ENCODE measurements around the gene PIPOX.

- TF ChIP-seq, protein P1, sequence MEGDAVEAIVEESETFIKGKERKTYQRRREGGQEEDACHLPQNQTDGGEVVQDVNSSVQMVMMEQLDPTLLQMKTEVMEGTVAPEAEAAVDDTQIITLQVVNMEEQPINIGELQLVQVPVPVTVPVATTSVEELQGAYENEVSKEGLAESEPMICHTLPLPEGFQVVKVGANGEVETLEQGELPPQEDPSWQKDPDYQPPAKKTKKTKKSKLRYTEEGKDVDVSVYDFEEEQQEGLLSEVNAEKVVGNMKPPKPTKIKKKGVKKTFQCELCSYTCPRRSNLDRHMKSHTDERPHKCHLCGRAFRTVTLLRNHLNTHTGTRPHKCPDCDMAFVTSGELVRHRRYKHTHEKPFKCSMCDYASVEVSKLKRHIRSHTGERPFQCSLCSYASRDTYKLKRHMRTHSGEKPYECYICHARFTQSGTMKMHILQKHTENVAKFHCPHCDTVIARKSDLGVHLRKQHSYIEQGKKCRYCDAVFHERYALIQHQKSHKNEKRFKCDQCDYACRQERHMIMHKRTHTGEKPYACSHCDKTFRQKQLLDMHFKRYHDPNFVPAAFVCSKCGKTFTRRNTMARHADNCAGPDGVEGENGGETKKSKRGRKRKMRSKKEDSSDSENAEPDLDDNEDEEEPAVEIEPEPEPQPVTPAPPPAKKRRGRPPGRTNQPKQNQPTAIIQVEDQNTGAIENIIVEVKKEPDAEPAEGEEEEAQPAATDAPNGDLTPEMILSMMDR (IDR thresholded peaks at IDR 0.05), result no peak
- no peak for TF ChIP-seq POLR2A (IDR thresholded peaks at IDR 0.05)
These were observed 59.1 kb downstream of the PIPOX start for GRCh38 chr17:29102046-29102445.
